GM19239 (cell line): ENCODE data around the gene HIP1.
"Not testable (repeated sequence)": the region's sequence is repeated elsewhere in the genome, so short reads cannot be mapped to it uniquely, and the experiment has no call there.

Experiments used
- DNase-seq: peaks from one replicate; pipeline ENCODE4 v3.0.0; 2011; ENCODE audit warnings: low spot score; ENCODE audit not compliant: insufficient read length
- FAIRE-seq: peaks from 2 replicates; lab custom pipeline; 2011; peaks lifted over from hg19 to GRCh38; lab: Jason Lieb, UNC

HIP1 gene

DNA sequence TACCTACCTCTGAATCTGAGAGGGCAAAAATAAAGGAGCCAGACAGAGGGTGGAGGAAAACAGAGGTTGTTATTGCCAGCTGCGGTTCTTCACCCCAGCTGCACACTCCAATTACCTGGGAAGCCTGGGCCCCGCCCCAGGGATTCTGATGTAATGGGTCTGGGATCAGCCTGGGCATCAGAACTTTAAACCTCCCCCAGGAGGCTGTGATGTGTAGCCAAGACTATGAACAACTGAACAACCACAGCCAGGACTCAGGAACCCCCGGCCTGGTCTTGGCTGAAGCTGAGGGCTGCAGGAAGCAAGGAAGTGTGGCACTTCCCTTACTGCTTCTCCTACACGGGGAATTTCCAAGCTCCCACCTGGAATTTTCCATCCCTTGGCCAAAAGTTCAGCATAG lies 89.3 kb downstream of the HIP1 start:
- DNase-seq (no peak), FAIRE-seq (no peak)

DNA sequence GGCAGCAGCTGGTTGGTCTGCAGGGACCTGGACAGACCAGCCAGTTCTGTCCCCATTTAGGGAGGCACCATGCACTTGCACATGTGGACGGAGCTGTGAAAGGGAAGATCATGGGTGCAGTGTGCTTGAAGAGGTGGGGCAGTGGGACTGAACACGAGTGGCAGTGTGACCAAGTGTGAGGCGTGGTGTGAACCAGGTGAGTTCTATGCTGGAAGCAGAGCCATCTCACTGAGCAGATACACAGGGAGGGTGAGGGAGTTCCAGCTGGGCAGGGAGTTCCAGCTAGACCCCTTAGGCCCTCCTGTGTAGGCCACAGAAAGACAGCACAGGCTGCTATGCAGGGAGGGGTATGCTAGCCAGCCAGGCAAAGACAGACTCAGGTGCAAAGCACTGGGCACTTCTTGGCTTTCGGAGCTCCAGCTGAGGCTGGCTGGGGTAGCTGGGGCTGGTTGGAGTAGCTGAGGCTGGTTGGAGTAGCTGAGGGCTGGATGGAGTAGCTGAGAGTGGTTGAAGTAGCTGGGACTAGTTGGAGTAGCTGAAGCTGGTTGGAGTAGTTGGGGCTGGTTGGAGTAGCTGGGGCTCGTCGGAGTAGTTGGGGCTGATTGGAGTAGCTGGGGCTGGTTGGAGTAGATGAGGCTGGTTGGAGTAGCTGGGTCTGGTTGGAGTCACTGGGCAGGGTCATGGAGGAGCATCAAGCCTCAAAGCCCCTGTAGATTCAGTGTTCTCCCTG lies 90.9 kb downstream of the HIP1 start:
- no peak for DNase-seq
- FAIRE-seq = no peak

DNA sequence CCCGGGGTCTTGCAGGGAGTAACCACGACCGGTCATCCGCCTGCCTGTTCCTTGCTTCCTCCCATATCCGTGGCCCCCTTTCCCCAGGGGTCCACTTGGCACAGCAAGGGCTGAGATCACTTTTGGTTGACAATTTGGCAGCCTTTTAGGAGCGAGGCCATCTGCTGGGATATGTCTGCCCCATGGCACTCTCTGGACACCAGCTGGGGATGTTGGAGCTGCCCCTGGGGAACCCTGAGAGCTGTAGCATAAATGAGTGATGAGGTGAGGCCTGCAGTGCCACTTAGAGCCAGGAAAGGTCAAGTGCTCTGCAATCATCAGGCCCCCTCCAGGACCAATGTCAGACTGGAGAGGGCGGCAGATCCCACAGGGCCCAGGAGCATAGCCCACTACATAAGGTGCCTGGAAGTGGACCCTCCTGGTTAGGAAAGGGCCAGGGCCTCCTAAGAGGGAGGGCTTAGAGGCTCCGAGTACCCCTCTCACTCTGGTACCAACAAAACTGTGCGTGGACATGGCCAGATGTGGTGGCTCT lies 92.1 kb downstream of the HIP1 start:
- no peak for FAIRE-seq
- no peak for DNase-seq

DNA sequence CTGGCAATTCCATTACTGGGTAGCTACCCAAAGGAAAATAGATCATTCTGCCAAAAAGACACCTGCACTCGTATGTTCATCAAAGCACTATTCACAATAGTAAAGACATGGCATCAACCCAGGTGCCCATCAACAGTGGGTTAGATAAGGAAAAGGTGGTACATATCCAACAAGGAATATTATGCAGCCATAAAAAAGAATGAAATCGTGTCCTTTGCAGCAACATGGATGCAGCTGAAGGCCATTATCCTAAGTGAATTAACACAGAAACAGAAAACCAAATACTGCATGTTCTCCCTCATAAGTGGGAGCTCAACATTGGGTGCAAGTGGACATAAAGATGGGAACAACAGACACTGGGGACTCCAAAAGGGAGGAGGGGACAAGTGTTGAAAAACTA lies 93.2 kb downstream of the HIP1 start:
- DNase-seq (no peak), FAIRE-seq (no peak)

GRCh38 chr7:75644589-75644988 lies 94.2 kb downstream of the HIP1 start:
- no peak for FAIRE-seq
- DNase-seq = no peak

- peak; percentile 84 for DNase-seq
- peak; percentile 28 for FAIRE-seq
Observed at GRCh38 chr7:75642810-75643486, 95.8 kb downstream of the HIP1 start.

DNA sequence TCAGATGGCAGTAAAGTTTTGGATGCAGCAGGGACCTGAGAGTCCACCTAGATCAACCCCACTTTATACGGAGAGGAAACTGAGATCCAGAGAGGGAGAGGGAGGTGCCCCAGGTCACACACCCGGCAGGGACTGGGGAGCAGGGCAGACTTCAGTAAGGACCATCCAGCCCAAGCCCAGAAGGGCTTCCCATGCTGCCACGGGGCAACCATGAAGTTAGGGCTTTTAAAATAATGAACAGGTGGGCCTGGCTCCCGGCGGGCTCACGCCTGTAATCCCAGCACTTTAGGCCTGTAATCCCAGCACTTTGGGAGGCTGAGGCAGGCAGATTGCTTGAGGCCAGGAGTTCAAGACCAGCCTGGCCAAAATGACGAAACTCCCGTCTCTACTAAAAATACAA lies 98.5 kb downstream of the HIP1 start:
- no peak for DNase-seq
- FAIRE-seq = no peak

GRCh38 chr7:75639886-75640190 lies 98.9 kb downstream of the HIP1 start:
- no peak for FAIRE-seq
- DNase-seq = no peak

DNA sequence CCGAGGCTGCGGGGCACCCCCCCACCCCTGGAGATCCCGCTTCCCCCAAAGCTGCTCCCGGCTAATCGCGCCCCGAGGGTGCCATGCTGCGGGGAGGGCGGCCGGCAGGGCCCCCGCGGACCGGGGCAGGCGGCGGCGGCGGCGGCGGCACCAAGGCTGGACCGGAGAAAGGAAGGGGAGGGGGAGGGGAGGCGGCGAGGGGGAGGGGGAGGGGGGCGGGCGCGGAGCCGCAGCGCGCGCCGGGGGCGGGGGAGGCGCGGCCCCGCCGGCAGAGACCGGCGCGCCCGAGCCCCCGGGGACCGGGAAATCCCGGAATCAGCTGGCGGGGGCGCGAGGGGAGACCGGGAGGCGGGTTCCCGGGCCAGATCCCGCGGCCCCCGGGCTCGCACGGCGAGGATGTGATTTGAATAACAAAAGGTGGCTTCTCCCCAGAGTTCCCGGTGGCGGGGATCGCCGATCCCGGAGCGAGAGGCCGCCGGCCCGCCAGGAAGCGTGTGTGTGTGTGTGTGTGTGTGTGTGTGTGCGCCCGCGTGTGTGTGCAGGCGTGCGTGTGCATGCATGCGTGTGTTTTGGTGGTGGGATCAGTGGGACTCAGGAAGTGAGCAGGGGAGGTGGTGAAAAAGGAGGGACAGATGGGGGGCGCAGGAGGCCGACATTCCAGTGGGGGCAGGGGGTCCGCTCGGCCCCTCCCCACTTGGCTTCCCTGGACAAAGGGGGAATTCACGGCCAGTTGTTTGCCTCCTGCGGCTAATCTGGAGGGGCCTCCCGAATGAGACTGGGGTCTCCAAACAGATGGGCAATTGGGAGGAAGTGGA lies 99.5 kb downstream of the HIP1 start:
- no peak for FAIRE-seq
- no peak for DNase-seq

DNA sequence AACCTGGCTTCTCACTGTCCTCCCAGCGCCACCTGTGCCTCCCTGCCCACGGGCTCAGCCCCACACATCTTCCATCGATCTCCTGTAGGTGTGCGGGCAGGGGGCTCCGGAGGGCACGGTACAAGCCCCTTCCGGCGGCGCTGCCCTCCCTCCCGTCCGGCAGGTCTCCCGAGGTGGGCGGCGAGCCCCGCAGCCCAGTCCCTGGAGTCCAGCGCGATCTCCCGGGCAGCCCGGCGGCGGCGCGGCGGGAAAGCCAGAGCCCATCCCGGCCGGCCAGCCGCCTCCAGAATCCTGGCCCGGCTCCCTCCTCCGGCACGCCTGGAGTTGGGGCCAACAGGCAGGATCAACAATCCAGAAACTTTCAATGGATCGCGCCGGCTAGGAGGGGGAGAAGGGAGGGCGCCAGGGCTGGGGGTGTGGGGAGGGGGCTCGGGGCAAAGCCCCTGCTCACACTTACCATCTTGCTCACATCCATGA lies 100.1 kb downstream of the HIP1 start:
- FAIRE-seq = no peak
- no peak for DNase-seq

DNA sequence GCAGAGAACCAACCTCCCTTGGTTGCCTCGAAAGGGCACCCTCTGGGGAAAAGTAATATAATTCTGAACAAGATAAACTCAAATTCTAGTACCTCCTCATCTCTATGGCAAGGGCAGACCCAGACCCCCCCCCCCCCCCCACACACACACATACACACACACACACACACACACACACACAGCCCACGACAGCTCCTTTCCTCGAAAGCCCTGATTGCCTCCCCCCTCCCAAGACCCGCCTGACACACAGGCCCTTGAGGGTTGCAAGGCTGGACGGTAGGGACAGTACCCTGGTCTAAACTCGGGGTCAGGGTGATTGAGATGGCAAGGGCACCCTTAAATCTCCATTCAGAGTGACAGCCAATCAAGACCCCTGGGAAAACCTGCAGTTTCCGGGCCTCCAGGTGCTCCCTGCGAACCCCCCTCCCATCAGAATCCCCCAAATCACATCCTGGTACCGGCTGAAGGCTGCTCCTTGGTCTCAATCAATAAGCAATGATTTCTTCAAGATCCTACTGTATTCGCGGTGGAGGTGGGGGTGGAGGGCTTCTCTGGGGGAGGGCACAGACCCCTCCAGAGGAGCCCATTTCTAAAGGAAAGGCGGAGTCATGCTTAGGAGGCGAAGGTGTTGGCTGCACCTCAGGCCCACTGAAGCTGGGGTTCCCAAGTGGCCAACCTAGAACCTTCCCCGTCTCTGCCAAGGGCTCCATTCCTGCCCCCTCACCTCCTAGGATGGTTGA lies 100.7 kb downstream of the HIP1 start:
- no peak for FAIRE-seq
- no peak for DNase-seq

DNA sequence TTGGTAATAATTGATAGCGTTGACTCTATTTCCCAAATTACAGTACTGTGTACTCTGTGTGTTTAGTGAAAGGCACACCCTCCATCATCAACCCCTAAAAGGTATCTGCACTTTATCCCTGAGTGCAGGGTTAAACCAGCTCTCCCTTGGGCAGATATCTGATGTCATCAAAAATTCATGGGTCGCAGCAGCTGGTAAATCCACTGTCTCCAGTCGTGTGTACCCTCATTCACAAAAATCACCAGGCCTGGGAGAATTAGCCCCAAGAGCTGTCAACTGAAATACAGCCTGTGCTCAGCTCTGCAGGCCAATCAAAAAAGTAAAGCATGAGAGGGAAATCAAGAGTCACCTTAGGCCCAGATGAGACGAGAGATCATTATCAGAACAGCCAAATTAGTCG lies 103.7 kb downstream of the HIP1 start:
- no peak for FAIRE-seq
- DNase-seq = no peak

- not testable (repeated sequence) for FAIRE-seq, DNase-seq
Observed at GRCh38 chr7:75632587-75632986, 106.2 kb downstream of the HIP1 start.

- DNase-seq (no peak), FAIRE-seq (no peak)
Observed at GRCh38 chr7:75631711-75632110, 107.0 kb downstream of the HIP1 start.

- DNase-seq (no peak), FAIRE-seq (no peak)
Observed at GRCh38 chr7:75630549-75630948, 108.2 kb downstream of the HIP1 start.

DNA sequence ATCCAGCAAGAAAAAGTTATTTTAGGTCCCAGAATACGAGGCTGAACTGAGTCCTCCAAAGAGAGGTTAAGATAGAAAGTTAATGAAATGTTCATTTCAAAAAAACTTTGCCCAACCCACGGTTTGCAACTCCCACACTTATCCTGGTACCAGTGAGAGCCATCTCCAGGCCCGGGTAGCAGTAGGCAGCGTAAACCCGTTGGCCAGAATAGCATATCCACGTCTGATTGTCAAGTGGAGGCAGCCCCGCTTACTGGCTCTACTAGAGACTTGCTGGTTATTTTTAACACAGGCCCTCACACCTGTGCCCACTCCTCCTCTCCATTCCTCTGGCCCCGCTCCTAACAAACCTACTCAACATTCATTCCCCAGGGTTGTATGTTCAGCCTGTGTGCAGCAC lies 109.7 kb downstream of the HIP1 start:
- no peak for FAIRE-seq
- no peak for DNase-seq

- no peak for FAIRE-seq
- no peak for DNase-seq
Observed at GRCh38 chr7:75628055-75628454, 110.7 kb downstream of the HIP1 start.

DNA sequence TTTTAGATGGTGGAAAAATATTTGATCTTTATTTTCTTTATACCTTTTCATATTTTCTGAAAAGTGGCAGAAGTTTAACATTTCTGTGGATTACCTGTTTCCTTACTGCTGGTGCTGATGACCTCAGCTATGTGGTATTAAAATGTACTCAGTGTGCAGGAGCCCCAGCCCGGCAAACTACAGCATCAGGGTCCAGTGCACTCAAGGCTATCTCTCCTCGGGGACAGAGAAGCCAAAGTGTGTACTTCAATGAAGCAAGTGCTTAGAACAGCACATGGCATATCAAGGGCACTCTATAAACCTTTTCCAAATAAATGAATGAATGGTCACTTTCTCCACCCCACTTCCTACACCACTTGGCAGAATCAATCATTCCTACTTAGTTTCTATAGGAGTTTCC lies 111.8 kb downstream of the HIP1 start:
- DNase-seq = no peak
- FAIRE-seq = no peak

- FAIRE-seq (no peak), DNase-seq (no peak)
Observed at GRCh38 chr7:75625868-75626267, 112.9 kb downstream of the HIP1 start.

DNA sequence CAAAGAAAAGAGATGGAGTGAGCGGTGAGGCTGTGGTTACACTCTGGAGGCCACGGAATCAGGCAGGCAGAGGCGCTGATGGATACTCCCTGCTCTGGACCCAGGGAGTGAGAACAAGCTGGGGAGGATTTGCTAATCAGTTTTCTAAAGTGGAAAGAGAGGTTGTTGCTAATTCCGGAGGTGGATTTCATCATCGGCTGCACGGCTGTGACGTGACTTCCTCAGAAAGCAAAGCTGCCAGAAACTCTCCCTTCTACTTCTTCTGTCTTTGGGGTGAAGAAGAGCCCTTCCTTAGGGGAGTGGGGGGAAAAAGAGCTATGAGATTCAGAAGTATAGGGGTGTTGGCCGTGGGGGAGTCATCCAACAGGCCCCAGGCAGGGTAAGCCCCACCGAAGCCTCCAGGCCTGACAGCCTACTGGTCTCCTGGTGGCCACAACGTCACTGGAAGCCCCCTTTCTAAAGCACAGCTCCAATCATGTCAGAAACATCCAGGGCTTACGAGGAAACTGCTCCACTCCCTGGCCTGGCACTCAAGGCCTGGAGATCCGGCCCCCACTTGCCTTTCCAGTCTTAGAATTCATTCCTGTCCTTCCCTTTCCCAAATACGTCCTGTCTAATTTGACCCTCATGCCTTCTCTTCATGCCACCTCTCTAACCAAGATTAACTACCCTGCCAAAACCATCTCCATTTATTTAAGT lies 114.5 kb downstream of the HIP1 start:
- DNase-seq = no peak
- no peak for FAIRE-seq
